AG04449 (cell line): Measurements from ENCODE around the gene TMEM62.

Source experiments
- CTCF ChIA-PET: fragments of 350-600 bp; formaldehyde crosslinking; extraction: SDS; loops from one replicate; lab custom pipeline; 2021; ENCODE audit warnings: antibody characterized with exemption; lab: Yijun Ruan, JAX
- POLR2A ChIA-PET: fragments of 400-600, 350-600 bp; formaldehyde crosslinking; extraction: SDS; loops from one replicate; lab custom pipeline; 2020; ENCODE audit warnings: antibody characterized with exemption, inconsistent platforms; lab: Yijun Ruan, JAX
- DNase-seq: peaks from one replicate; pipeline ENCODE4 v3.0.0-alpha.2; 2010; ENCODE audit warnings: low read depth, low spot score
- H3K4me3 ChIP-seq: 2 replicates; pipeline ENCODE4 v1.5.1; 2011; ENCODE audit warnings: low read depth, mild to moderate bottlenecking, control low read depth, low read length
- CTCF ChIP-seq: IDR thresholded peaks from one replicate; pipeline ENCODE4 v1.5.1; 2011; ENCODE audit warnings: mild to moderate bottlenecking, moderate library complexity, low read length, control low read depth, inconsistent platforms; ENCODE audit not compliant: insufficient read depth; ENCODE audit errors: missing control alignments

TMEM62 gene

GRCh38 chr15:43143203-43143941, 10.0 kb downstream of the TMEM62 start:
- no peak for DNase-seq
- CTCF ChIA-PET, result no interaction called here
- no peak overlapping the region for H3K4me3 ChIP-seq

GRCh38 chr15:43144512-43144911, 11.1 kb downstream of the TMEM62 start:
- ChIA-PET CTCF (no interaction called here), POLR2A (no interaction called here)
- TF ChIP-seq CTCF, result no peak
- DNase-seq, result no peak
- H3K4me3 ChIP-seq, result no peak overlapping the region

More at GRCh38 chr15:43143203-43143941, 10.0 kb downstream of the TMEM62 start:
- no peak for TF ChIP-seq CTCF
- POLR2A ChIA-PET, result no interaction called here

GRCh38 chr15:43146184-43146583, 12.8 kb downstream of the TMEM62 start:
- no peak for DNase-seq
- ChIA-PET POLR2A (no interaction called here), CTCF (no interaction called here)
- no peak overlapping the region for H3K4me3 ChIP-seq
- no peak for TF ChIP-seq CTCF

GRCh38 chr15:43150191-43150929, 17.0 kb downstream of the TMEM62 start:
- no peak for TF ChIP-seq CTCF
- POLR2A ChIA-PET, result no interaction called here
- no peak overlapping the region for H3K4me3 ChIP-seq
- CTCF ChIA-PET, result no interaction called here
- DNase-seq, result peak; percentile 92

GRCh38 chr15:43151688-43152087, 18.3 kb downstream of the TMEM62 start:
- no peak for TF ChIP-seq CTCF
- POLR2A ChIA-PET, result no interaction called here
- no peak for DNase-seq
- CTCF ChIA-PET, result interaction anchor here (0.5 kb wide), 1 partner anchor 28 kb away, joined by 3 read pairs; no protein-coding TSS in a partner anchor
- H3K4me3 ChIP-seq, result no peak overlapping the region

GRCh38 chr15:43153269-43153668, 19.9 kb downstream of the TMEM62 start:
- POLR2A ChIA-PET, result no interaction called here
- DNase-seq, result no peak
- no peak for TF ChIP-seq CTCF
- CTCF ChIA-PET, result no interaction called here
- no peak overlapping the region for H3K4me3 ChIP-seq
